Stomach (tissue), 9 donors: Measurements from ENCODE around the gene ODF4. TPM values are rescaled to one million over a fixed set of nuclear protein-coding genes. Genes with fewer than 3 reads are reported as not detected.

Experiments
- DNase-seq, 2 donors: peaks; one replicate each; pipeline versions ENCODE4 v3.0.0 to v3.0.0-alpha.2; 2013 to 2019
- H3K27ac ChIP-seq, 5 donors: fragments of 200-600 bp in 4 of 5; sonication (generic) in 4 of 5; one replicate each; pipeline ENCODE4 v1.5.1; 2013 to 2019; ENCODE audit warnings: mild to moderate bottlenecking in 1 of 5, moderate library complexity in 1 of 5
- H3K27me3 ChIP-seq, 3 donors: fragments of 200-600 bp; sonication (generic); one replicate each; pipeline ENCODE4 v1.5.1; 2017 to 2019; ENCODE audit warnings: mixed run types in 1 of 3
- H3K36me3 ChIP-seq, 4 donors: fragments of 200-600 bp; sonication (generic); 1 replicate in 3 of 4; 2 replicates in 1 of 4; pipeline ENCODE4 v1.5.1; 2016 to 2019
- H3K4me1 ChIP-seq, 4 donors: fragments of 200-600 bp; sonication (generic); one replicate each; pipeline ENCODE4 v1.5.1; 2016 to 2019
- H3K4me3 ChIP-seq, 4 donors: fragments of 200-600 bp; sonication (generic) in 3 of 4; one replicate each; pipeline ENCODE4 v1.5.1; 2016 to 2019; ENCODE audit warnings: mild to moderate bottlenecking in 1 of 4
- H3K9me3 ChIP-seq, 4 donors: fragments of 200-600 bp; sonication (generic); one replicate each; pipeline ENCODE4 v1.5.1; 2016 to 2019
- EP300 ChIP-seq: sonication (generic); formaldehyde crosslinking; IDR thresholded peaks from one replicate; pipeline ENCODE4 v1.6.1; 2017; ENCODE audit warnings: antibody characterized with exemption
- POLR2A ChIP-seq, 4 donors: fragments of 450-650 bp; IDR thresholded peaks; one replicate each; pipeline ENCODE4 v1.6.1; 2016; ENCODE audit warnings: antibody characterized with exemption in 4 of 4, control low read depth in 2 of 4, mild to moderate bottlenecking in 1 of 4, moderate library complexity in 1 of 4
- POLR2AphosphoS5 ChIP-seq, 3 donors: sonication (generic); formaldehyde crosslinking; IDR thresholded peaks; one replicate each; pipeline ENCODE4 v1.6.1; 2016; ENCODE audit warnings: antibody characterized with exemption in 3 of 3
- WGBS, 5 donors: extraction: QIAGEN DNeasy Blood & Tissue Kit in 3 of 5; methylation state at CpG; one replicate each; pipeline versions ENCODE4 v1.1.5 to v1.1.7; 2013 to 2018; 5-methylcytosine and 5-hydroxymethylcytosine counted together
- intact Hi-C: fragments of 100-400 bp; cut with DNase I; formaldehyde crosslinking; loops from one replicate; pipeline ENCODE4 v1.15.1; 2023; ENCODE audit warnings: low total_unique reads
- polyA plus RNA-seq, 3 donors: library from polyadenylated mRNA; stranded (reverse); fragments of 200-250 nt; gene quantifications; one replicate each; pipeline ENCODE4 v1.2.3, GENCODE V29; 2013
- total RNA-seq, 5 donors: library from RNA; depleted of rRNA; stranded (reverse); fragments of >200 nt; gene quantifications; one replicate each; pipeline versions ENCODE4 v1.1.0 to v1.2.3, GENCODE V29; 2014 to 2016
- TF ChIP-seq, protein P1 (sequence below), 7 experiments: fragments of 450-650 bp in 4 of 7; fragments of 200-600 bp in 3 of 7; sonication (generic) in 3 of 7; IDR thresholded peaks; one replicate each; pipeline ENCODE4 v1.5.1; 2016 to 2019; ENCODE audit warnings: antibody characterized with exemption in 7 of 7, control low read depth in 2 of 7, mild to moderate bottlenecking in 1 of 7
- donor health status: healthy with polysubstance abuse.
- donor health status: Bipolar disorder and iron deficiency.
- donor health status: healthy.

The ODF4 gene
- total and polyA plus RNA-seq, 8 donors = not detected

- H3K4me3 ChIP-seq = no peak overlapping the region
- peaks cover 14 to 17% (median 15%) of the 10 kb centered on the region in 4 donors for H3K4me1 ChIP-seq
- WGBS, 5 donors = 67 to 81% (median 70%) methylated on average over 5 of the region's 5 CpGs
- DNase-seq = no peak
- no peak overlapping the region for H3K27ac ChIP-seq
- TF ChIP-seq EP300 (no peak), POLR2AphosphoS5 (IDR thresholded peaks at IDR 0.05) (no peak), POLR2A (IDR thresholded peaks at IDR 0.05) (no peak)
- TF ChIP-seq, protein P1, sequence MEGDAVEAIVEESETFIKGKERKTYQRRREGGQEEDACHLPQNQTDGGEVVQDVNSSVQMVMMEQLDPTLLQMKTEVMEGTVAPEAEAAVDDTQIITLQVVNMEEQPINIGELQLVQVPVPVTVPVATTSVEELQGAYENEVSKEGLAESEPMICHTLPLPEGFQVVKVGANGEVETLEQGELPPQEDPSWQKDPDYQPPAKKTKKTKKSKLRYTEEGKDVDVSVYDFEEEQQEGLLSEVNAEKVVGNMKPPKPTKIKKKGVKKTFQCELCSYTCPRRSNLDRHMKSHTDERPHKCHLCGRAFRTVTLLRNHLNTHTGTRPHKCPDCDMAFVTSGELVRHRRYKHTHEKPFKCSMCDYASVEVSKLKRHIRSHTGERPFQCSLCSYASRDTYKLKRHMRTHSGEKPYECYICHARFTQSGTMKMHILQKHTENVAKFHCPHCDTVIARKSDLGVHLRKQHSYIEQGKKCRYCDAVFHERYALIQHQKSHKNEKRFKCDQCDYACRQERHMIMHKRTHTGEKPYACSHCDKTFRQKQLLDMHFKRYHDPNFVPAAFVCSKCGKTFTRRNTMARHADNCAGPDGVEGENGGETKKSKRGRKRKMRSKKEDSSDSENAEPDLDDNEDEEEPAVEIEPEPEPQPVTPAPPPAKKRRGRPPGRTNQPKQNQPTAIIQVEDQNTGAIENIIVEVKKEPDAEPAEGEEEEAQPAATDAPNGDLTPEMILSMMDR (IDR thresholded peaks at IDR 0.05) = no peak
- H3K27me3 ChIP-seq = peaks cover 0 to 38% (median 9%) of the 10 kb centered on the region in 3 donors
- H3K9me3 ChIP-seq = no peaks in the 10 kb centered on the region
- intact Hi-C loops = no loop called here
- no peaks in the 10 kb centered on the region for H3K36me3 ChIP-seq
Measured at GRCh38 chr17:8324923-8325322, 14.7 kb upstream of the ODF4 start.

DNA sequence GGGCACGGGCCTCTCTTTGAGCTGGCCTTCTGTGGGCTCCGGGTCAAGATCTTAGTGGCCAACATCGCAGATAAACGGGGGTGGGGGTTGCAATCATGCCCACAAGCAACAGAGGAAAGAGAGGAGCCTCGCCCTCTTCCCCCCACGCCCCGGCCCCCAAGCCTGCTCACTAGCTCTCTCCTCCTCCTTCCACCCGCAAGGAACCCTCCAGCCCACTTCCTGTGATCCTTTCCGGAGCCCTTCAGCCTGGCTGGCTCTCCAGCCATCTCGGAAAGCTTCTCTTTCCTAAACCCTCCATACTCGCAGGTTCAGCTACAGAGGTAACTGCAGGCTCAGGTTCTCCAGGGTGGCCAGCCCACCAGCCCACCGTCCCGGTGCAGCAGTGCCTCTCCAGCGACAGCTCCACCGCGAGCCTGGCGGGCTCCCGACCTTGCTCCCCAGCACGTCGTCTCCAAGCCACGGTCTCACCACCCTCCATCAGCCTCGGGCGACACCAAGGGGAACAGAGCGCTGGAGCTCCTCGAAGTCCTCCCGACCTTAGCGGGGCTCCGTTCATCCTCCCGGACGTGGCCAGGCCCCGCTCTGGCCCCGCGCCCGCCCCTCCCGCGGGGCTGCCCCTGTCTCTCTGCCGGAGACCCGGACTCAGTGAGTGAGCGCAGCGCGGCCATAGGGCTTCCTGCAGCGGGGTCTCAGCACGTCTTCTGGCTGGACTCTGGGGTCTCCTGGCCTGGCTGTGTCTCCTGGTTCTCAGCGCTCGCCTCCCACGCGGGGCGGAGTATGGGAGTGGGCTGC, 12.9 kb upstream of the ODF4 start:
- WGBS, 5 donors = 2 to 7% (median 3%) methylated on average over 18 to 48 of the region's 48 CpGs
- Histone ChIP-seq H3K27ac (peak overlapping the region in 4 of 5 donors; percentile 64 to 76 (median 69)), H3K36me3 (no peaks in the 10 kb centered on the region), H3K9me3 (no peaks in the 10 kb centered on the region), H3K4me1 (peaks cover 14 to 17% (median 15%) of the 10 kb centered on the region in 4 donors), H3K27me3 (peaks cover 0 to 38% (median 9%) of the 10 kb centered on the region in 3 donors), H3K4me3 (peak overlapping the region; percentile 50 to 57 (median 54))
- intact Hi-C loops = no loop called here
- DNase-seq = peak; percentile 37 to 81
- TF ChIP-seq POLR2A (IDR thresholded peaks at IDR 0.05) (no peak), POLR2AphosphoS5 (IDR thresholded peaks at IDR 0.05) (no peak), EP300 (no peak)
- TF ChIP-seq, protein P1 (IDR thresholded peaks at IDR 0.05) = no peak

DNA sequence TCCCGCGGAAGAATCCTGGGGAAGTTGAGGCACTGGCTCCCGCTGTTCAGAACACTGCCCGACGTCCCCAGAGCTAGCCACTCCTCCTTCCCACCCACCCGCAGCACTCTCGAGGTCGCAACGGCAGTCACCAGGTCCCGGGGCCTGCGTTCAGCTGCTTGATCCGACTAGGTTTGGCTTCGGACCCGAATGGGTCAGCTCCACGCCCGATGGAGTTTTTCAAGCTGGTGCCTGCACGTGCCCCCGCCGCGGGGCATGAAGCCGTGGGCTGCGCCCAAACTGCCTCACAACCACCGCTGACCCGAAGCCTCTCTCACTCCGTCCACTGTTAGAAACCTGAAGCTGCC, 12.4 kb upstream of the ODF4 start:
- WGBS, 5 donors = 14 to 26% (median 16%) methylated on average over 14 to 25 of the region's 25 CpGs
- no peaks in the 10 kb centered on the region for H3K36me3 ChIP-seq
- peak overlapping the region; percentile 50 to 57 (median 54) for H3K4me3 ChIP-seq
- no peak for DNase-seq
- peaks cover 0 to 38% (median 9%) of the 10 kb centered on the region in 3 donors for H3K27me3 ChIP-seq
- H3K4me1 ChIP-seq = peaks cover 14 to 17% (median 15%) of the 10 kb centered on the region in 4 donors
- intact Hi-C loops = no loop called here
- H3K9me3 ChIP-seq = no peaks in the 10 kb centered on the region
- TF ChIP-seq, protein P1 (IDR thresholded peaks at IDR 0.05) = no peak
- TF ChIP-seq POLR2A (IDR thresholded peaks at IDR 0.05) = no peak
- no peak for TF ChIP-seq POLR2AphosphoS5 (IDR thresholded peaks at IDR 0.05)
- TF ChIP-seq EP300 = no peak
- peak overlapping the region in 4 of 5 donors; percentile 64 to 76 (median 69) for H3K27ac ChIP-seq

GRCh38 chr17:8332128-8332527, 7.5 kb upstream of the ODF4 start:
- Histone ChIP-seq H3K27ac (no peak overlapping the region), H3K9me3 (no peaks in the 10 kb centered on the region), H3K27me3 (peaks cover 0 to 11% (median 3%) of the 10 kb centered on the region in 3 donors), H3K36me3 (no peaks in the 10 kb centered on the region), H3K4me3 (no peak overlapping the region), H3K4me1 (peaks cover 4% of the 10 kb centered on the region in 4 donors)
- TF ChIP-seq POLR2AphosphoS5 (IDR thresholded peaks at IDR 0.05) = no peak
- TF ChIP-seq, protein P1 (IDR thresholded peaks at IDR 0.05) = no peak
- TF ChIP-seq EP300 = no peak
- TF ChIP-seq POLR2A (IDR thresholded peaks at IDR 0.05) = no peak
- no peak for DNase-seq
- intact Hi-C loops = no loop called here
- WGBS, 5 donors = 81 to 93% (median 84%) methylated on average over 2 of the region's 2 CpGs
